GM18951 (cell line): Measurements from ENCODE around the gene SLC7A1.

Source experiments
- POLR2A ChIP-seq: IDR thresholded peaks from 4 replicates; pipeline ENCODE4 v1.6.1; 2011; ENCODE audit warnings: mild to moderate bottlenecking; ENCODE audit not compliant: insufficient read length, insufficient read depth; ENCODE audit errors: extremely low read depth
- in situ Hi-C: fragments of 300-500 bp; cut with MboI; formaldehyde crosslinking; loops from one replicate; pipeline ENCODE4 v1.12.0; 2022; ENCODE audit warnings: low sequenced_read_pairs, mixed read lengths, inconsistent platforms; ENCODE audit not compliant: unreplicated experiment

SLC7A1 gene

DNA sequence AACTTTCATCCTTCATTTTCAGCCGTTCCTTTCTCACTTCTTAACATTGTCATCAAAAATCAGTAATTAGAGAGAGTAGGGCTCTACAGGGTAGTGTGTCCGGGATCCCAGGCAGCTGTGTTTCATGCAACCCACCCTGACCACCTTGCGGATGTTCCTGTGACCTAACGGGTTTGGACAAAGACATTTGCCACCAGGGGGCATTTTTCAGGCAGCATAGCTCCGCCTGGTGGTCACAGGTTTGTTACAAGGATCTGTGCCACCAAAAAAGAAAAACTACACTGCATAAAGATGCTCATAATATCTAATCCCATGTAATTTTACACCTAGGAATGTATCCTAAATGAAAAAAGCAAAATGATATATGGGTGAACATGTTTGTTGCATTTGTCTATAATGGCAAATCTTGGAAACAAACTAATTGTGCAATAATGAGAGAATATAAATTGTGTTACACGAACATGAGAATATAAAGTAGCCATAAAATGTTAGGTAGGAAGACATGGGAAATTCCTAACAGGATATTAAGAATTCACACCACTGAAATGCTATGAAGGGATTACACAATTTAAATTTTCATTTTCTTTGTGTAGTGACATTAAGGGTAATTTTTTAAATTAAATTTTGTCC is 123.0 kb downstream of the SLC7A1 start:
- in situ Hi-C loops: no loop called here
- no peak for TF ChIP-seq POLR2A

DNA sequence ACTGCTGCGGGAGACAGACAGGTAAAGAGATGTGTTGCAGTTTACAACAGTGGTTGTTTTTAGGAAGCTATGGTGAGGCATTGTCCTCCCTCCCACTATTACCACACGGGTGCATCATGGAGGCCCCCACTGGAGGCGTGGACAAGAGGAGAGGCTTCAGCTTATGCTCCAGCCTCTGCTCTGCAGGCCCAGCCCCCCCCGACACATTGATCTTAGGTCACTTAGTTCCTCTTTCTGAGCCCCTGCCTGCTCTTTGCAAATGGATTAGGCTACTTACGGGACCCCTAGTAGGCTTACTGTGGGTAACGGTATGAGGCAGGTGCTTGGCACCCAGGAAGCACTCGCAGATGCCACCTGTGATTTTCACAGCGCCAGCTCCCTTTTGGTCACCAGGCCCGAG is 123.9 kb downstream of the SLC7A1 start:
- no peak for TF ChIP-seq POLR2A
- in situ Hi-C loops: no loop called here

GRCh38 chr13:29465741-29466293 is 129.7 kb downstream of the SLC7A1 start:
- in situ Hi-C loops: no loop called here
- no peak for TF ChIP-seq POLR2A

DNA sequence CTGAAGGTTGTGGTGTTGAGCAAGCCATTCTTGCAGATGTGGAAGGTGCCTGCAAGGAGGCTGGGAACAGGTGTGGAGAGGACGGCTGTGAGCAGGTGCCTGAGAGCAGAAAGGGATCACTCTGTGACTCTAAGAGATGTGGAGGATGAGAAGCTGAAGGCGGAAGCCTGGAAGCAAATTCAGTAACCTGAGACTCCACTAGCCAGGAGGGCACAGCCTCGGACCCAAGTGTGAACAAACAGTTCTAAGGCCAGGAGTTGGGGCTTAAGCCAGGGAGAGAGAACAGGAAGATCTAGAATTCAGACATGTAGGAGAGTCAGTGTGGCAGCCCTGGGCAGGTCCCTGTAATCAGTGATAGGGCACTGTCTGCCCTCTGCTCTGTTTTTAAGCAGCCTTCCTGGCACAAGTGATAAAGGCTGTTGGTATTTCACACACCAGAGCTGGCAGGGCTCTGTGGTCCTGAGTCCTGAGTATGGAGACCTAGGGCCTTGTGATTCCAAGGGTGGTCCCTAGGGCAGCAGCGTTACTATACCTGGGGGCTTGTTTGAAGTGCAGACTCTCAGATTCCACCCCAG is 131.3 kb downstream of the SLC7A1 start:
- in situ Hi-C loops: no loop called here
- TF ChIP-seq POLR2A: no peak

DNA sequence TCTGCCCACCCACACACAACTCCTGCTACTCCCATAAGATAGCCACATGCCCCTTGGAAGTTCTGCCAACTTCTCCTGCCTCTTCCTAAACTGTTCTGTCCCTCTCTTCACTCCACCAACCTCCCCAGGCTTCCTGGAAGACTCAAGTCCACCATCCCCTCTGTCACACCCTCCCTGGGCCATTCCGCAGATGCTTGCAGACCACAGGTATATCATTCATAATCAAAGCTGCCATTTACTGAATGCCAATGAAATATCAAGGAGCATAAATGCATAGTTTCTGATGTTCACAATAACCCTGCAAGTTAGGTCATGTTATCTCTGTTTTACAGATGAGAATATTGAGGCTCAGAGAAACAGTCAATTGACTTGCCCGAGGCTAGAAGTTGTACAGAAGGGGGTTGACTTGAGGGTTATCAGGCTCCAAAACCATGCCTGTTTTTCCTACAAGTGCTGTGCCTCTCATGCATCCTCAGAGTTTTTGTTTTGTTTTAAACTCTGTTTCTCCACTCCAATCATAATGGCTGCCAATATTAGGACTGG is 135.6 kb downstream of the SLC7A1 start:
- in situ Hi-C loops: no loop called here
- no peak for TF ChIP-seq POLR2A
